ENCODE data around the gene DND1.
"Not testable (repeated sequence)": the region's sequence is repeated elsewhere in the genome, so short reads cannot be mapped to it uniquely, and the experiment has no call there.

Gene DND1

DNA sequence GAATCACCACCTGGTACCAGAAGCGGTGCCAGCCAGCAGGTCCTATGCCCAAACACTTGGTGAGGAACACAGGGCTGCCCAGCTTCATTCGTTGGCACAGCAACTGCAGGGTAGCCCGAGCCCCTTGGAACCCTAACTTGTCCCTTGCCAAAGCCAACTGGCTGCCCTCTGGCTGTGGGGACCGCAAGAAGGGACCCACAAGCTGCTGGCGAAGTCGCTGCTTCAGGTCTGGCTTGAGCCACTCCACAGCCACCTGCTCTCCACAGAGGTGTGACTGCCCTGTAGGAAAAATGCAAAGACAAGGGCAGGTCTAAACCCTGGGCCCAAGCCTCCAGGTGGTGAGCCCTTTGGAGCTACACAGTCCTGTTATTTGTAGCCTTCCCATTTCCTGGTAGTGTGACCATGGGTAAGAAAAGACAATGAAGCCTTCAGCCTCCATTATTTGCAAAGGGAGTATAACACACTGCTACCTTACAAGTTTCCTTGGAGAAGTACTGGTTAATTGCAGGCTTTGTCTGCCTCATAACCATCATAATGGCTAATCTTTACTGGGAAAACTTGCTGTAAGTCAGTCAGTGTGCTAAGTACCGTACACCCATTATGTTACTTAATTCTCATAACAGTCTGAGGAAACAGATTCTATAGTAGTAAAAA lies 1.8 kb downstream of the DND1 start:
- no peak for DNase-seq

DNA sequence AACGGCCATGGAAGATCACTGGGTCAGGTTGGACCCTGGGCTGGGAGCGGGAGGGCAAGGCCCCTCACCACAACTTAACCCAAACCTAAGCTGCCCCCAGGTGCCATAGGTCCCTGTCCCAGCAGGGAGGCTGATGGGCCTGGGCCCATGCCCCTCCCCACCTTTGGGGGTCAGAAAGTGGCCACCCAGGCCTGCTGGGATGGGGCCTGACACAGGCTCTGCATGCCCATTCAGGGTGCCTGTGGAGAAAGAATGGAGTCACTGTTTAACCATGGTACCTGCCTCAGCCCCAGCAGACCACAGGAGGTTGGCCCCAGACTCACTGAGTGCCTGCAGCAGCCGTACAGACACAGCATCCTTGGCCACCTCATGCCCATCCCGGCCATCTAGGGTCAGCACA lies 2.3 kb downstream of the DND1 start:
- DNase-seq: not testable (repeated sequence)

DNA sequence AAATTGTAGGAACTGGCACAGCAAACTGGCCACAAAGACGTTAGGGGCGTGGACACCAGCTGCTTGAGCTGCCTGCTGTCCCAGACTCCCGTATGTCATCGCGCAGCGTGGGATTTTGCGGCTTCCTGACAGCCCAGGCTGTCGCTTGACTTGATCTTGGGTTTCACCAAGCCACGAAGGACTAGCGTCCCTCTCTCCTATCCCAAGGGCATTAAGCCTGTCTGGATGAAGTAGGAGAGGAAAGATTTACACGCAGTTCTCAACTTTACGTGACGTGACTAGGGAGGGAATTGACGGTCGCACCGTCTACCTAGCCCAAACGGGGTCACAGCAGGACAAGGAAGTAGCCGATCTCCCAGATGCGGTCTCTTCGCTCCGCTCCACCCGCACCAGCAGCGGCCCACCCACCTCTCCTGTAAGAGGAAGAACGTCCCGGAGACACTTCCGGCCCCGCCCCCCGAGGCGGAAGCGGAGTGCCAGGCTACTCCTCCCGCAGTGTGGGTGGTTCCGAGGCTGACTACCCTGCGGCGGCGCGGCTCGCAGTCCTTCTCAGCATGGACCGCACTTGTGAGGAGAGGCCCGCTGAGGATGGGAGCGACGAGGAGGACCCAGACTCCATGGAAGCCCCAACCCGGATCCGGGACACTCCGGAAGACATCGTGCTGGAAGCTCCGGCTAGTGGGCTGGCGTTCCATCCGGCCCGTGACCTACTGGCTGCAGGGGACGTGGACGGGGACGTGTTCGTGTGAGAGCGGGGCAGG lies 8.8 kb downstream of the DND1 start, which contains the start of gene WDR55:
TSS of gene WDR55 (plus strand) at position 546 of the 761 bp plus-strand sequence. CDS start at position 555, 9 bp downstream.
- DNase-seq: peak; percentile 98

DNA sequence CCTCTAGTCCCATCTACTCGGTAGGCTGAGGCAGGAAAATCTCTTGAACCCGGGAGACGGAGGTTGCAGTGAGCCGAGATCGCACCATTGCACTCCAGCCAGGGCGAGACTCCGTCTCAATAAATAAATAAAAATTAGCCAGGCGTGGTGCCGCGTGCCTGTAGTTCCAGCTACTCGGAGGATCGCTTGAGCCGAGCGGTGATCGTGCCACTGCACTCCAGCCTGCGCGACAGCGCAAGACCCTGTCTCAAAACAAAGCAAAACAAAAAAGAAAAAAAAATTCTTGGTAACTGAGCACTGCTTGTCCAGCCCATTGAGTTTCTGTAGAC lies 9.4 kb downstream of the DND1 start:
- DNase-seq: no peak

DNA sequence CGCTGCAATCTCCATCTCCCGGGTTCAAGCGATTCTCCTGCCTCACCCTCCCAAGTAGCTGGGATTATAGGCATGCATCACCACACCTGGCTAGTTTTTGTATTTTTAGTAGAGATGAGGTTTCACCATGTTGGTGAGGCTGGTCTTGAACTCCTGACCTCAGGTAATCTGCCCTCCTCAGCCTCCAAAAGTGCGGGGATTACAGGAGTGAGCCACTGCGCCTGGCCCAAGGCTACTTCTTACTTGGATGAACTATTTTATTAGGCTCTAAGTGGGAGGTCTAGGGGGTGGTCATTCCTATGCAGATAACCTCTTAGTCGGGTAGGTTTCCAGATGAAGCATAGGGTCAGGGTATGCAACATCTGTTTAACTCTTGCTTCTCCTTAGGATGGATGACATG lies 13.0 kb downstream of the DND1 start:
- not testable (repeated sequence) for DNase-seq

DNA sequence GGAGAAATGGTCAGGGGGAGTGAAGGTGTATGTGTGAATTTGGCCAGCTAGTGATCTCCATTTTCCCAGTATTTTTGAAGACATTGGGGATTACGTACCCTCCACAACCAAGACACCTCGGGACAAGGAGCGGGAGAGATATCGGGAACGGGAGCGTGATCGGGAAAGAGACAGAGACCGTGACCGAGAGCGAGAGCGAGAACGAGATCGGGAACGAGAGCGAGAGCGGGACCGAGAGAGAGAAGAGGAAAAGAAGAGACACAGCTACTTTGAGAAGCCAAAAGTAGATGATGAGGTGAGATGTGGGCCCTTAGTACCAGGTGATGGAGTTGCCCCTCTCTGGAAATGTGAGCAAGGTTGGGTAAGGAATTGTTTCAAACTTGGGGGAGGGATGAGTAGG lies 14.5 kb downstream of the DND1 start:
- no peak for DNase-seq

DNA sequence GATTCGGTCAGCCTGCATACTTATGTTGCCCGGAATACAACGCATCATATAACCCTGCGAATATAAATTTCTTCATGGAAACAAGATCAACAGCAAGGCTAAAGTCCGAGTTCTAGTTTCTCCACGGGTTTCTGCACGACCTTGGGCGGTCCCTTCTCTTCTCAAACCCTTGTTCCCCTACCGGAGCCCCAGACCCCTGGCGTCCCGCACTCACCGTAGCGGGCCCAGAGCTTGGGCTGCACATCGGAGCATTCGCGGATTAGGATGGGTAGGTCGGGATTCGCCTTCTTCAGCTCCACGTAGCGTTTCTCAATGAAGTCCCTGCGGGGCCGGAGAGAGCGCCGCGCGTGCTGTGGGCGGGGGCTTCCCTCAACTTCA lies 26.3 kb downstream of the DND1 start:
- DNase-seq: peak; percentile 57

DNA sequence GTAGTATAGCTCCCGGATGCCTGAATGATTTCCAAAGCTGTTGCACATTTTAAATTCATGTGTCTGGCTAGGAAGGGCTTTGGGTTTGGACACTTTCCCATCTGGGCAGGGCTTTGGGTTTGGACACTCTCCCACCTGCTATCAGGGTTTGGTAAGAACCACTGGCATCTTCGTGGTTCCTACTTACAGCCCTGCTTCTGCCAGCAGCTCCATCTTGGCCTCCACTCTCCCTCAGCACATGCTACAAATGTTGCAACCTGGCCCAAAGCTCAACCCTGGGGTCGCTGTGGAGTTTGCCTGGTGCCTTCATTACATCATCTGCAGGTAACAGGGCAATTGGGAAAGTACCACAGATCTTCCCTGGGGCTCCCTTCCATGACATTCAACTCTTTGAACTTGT lies 30.7 kb downstream of the DND1 start:
- DNase-seq: no peak

DNA sequence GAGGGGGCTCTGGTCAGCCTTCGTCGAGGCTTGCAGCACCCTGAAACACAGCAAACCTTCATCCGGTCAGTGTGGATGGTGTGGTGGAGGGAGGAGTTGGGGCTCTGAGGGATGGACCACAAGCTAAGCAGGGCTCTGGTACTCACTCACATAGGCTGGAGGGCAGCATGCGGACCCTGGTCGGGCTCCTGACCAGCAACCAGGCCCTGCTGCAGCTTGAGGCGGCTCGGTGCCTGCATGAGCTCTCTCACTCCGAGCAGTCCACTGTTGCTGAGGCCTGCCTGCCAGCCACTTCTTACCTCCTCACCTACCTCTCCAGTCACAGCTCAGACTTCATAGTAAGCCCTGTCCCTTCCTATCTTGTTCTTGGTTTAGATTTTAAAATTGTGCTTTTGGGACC lies 31.7 kb downstream of the DND1 start:
- DNase-seq: no peak

DNA sequence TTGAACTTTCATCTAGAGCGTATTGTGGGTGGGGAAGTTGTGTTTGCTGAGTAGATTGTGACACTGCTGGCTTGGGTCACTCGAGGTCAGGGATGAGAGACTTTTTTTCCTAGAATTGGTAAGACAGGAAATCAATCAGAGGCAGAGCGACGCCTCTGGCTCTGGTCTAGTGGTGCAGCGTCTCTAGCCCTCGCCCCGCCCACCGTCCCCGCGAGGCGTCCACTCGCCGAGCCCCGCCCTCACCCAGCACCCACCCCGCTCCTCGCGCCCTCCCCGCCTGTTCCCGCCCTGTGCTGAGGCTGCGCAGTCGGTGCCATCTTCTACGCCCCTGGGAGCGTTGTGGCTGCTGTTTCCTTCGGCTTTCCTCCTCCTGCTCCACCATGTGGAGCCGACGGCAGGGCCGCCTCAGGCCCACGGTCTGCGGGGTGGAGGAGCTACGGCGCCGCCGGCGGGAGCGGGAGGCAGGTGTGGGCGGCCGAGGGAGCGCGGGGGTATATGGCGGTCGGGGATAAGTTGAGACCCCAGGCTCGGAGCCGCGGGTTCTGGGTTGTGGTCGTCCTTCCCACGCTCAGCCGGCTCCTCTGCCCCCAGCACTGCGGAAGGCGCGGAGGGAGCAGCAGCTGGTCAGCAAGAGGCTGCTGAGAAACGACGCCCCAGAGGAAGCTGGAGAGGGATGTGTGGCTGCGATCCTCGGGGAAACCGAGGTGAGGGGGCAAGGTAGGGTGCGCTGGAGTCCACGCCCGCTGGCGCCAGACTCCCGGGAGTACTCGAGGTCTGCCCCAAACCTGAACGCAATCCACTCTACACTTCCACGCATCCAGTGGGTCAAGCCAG lies 34.0 kb downstream of the DND1 start, which contains the start of gene TMCO6:
TSS of gene TMCO6 (plus strand) at position 304 of the 834 bp plus-strand sequence. CDS start at position 381, 77 bp downstream.
- DNase-seq: peak; percentile 98

DNA sequence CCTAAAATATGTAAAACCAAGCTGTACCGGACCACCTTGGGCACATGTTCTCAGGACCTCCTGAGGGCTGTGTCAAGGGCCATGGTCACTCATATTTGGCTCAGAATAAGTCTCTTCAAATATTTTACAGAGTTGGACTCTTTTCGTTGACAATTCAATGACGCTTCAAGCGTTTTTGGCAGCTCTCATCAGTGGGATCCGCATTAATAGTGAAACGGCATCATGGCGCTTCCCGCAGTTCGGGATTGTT lies 34.6 kb downstream of the DND1 start:
- DNase-seq: not testable (repeated sequence)

DNA sequence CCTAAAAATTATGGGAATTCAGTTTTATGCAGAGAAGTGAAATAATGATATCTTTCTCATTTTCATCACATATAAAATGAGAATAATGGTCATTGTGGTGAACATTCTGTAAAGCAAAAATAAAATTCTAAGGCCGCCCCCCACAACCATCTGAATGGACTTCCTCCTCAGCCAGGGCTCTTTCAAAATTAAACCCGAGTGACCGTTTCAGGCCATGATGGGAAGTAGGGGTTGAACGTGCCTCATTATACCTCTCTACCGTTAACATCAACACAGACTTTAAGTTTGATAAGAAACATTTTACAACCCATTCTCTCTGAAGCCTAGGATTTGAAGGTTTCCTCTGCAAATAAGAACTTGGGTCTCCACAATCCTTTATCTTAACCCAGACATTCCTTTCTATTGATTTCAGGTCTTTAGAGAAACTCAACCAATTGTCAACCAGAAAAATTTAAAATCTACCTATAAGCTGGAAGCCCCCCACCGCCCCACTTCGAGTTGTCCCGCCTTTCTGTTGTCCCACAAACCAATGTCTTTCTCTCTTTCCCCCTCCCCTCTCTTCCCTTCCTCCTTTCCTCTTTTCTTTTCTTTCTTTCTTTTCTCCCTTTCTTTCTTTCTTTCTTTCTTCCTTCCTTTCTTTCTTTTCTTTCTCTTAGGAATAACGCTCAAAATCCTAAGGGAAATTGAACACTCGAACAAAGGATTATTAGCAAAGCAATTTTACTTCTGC lies 35.8 kb downstream of the DND1 start:
- no peak for DNase-seq

DNA sequence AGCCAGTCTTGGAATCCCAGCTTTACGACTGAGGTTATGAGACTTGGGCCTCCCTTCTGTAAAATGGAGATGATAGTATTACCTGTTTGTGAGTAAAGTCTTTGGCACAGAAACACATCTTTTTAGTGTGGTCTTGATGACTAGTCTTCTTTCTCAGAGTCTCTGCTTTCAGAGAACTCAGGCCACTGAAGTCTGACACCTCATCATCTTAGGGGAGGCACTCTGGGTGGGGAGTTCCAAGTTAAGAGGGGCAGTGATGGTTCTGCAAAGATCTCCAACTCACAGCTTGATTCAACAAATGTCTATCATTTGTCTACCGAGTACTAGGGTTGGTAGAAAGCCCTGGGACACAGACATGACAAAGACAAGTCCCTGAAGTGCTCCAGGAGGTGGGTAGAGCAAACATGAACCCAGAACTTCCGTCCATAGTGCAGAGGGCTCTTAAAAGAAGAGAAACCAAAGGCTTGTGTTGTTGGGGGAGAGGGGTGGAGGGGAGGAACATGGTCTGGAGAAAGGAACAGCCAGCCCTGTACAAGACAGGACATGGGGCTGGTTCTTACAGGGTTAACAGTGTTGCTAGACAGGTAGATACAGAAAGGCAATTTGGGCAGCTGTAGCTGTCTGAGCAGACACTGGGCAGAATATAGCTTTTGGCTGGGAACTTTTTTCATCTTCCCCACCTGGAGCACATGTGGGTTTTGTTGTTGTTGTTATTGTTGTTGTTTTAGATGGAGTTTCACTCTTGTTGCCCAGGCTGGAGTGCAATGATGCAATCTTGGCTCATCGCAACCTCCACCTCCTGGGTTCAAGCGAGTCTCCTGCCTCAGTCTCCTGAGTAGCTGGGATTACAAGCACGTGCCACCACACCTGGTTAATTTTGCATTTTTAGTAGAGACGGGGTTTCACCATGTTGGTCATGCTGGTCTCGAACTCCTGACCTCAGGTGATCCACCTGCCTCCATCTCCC lies 37.8 kb downstream of the DND1 start:
- no peak for DNase-seq

DNA sequence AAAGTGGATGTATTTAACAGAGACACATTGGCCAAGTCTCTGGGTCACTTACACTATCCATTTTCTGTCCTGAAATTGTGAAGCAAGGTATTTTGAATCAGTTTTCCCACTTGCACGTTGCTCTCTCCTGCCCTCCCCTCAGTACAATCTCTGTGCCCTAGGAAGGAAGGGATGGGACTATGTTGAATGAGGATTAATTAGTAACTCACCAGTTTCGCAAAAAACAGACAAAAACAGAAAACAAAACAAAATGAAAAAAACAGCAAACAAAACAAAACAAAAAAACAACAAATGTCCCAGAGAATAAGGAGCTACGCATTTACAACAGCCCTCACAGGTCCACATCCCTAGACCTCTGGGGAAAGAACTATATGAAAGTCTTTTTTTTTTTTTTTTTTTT lies 39.3 kb downstream of the DND1 start:
- no peak for DNase-seq

DNA sequence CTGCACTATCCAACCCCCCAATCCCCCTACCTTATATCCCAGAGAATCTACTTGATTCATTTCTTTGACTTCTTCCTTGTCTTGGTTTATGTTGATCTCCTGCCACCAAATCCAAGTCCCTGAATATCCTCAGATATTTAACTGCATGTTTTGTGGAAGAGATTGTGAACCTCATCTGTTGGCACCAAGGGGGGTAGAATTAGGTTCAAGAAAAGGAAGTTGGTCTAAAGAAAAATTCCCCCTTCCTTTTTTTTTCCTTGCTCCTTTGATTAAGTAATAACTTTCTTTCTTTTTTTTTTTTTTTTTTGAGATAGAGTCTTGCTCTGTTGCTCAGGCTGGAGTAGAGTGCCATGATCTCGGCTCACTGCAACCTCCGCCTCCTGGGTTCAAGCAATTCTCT lies 39.9 kb downstream of the DND1 start:
- DNase-seq: no peak

DNA sequence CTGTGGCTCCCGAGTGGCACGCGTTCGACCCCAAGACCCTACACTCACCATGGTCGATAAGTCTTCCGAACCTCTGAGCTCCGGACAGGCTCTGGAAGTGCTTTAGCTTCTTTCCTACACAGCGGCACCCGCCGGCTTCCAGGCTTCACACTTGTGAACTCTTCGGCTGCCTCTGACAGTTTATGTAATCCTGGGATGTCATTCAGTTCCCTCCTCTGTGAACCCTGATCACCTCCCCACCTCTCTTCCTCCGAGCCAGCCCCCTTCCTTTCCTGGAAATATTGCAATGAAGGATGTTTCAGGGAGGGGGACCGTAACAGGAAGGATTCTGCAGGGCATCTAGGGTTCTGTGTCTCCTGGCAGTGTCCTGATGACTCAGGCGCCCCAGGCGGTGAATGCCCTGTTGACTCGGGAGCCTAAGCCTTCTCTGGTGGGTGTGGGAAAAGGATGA lies 40.3 kb downstream of the DND1 start, which contains the start of gene CD14:
TSS of gene CD14 (minus strand) at position 155 of the 451 bp plus-strand sequence. CDS start at position 51, 104 bp downstream.
- DNase-seq: peak; percentile 80

DNA sequence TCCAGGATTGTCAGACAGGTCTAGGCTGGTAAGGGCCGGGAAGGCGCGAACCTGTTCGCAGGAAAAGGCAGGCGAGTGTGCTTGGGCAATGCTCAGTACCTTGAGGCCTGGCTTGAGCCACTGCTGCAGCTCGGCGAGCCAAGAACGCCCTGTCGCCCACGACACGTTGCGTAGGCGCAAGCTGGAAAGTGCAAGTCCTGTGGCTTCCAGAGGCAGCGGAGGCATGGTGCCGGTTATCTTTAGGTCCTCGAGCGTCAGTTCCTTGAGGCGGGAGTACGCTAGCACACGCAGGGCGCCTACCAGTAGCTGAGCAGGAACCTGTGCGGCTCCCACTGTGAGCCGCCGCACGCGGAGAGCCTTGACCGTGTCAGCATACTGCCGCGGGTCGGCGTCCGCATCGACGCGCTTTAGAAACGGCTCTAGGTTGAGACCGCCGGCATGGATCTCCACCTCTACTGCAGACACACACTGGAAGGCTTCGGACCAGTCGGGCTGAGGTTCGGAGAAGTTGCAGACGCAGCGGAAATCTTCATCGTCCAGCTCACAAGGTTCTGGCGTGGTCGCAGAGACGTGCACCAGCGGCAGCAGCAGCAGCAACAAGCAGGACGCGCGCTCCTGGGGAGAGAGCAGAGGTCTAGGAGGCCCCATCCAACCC lies 40.9 kb downstream of the DND1 start:
- DNase-seq: peak; percentile 84

DNA sequence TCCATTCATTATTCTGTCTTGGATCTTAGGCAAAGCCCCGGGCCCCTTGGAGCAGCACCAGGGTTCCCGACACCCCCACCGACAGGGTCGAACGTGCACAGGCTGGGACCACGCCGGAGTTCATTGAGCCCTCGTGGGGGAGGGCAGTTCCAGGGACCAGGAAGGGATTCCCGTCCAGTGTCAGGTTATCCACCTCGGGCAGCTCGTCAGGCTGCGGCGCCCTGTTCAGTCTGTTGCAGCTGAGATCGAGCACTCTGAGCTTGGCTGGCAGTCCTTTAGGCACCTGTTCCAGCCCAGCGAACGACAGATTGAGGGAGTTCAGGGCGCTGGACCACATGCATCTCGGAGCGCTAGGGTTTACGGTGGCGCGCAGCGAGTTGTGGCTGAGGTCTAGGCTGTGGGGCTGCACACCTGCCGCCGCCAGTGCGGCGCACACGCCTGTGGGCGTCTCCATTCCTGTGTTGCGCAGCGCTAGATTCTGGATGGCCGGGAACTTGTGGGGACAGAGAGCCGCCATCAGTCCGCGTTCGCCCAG lies 41.5 kb downstream of the DND1 start:
- peak; percentile 84 for DNase-seq

DNA sequence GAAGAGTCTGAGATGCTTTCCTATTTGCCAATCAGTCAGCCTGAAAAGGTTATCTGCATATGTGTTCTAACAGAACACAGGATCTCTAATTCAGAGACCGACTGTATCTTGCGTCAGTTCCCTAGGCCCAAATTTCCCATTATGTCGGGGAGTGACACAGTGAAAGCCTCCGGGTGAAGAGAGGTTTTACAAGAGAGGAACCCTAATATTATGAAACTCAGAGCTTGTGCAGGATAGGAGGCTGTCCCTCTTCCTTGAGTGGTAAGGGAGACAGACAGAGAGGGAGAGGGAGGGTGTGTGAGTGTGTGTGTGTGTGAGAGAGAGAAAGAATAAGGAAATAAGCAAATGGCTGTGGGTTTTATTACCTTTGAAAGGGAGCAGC lies 42.3 kb downstream of the DND1 start:
- DNase-seq: no peak

DNA sequence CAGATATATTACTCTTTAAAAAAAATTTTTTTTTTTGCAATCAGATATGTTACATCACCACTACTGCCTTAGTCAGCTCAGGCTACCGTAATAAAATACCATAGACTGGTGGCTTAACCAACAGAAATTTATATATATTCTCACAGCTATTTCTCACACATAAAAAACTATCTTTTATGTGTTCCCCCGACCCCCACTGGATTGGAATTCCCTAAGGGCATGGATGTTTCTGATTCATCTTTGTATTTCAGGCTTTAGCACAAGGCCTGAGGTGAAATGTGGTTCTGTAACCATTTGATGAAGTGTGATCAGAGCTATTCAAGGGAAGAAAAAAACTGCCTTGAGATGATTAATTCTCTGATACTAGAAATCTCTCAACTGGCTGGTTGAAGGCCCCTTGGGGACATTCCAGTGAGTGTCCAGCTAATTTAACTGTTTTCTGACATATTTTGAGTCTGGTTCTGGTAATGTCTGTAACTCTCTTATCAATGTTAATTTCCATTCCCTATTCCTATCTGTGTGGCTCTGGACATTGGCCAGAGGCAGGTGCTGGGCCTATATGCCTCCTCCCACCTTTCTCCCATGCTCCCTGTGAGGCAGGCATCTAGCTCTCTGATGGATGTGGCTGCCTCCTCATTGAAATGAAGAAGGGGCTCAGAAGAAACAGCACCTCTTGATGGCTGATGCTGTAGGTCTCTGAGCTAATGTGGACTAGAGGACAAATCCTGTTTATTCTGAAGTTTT lies 42.9 kb downstream of the DND1 start:
- DNase-seq: no peak

Measured in NCI-H69 (cell line).